Measurements from ENCODE around the gene TMEM132D. TPM values are rescaled to one million over a fixed set of nuclear protein-coding genes. Genes with fewer than 3 reads are reported as not detected.

Gene TMEM132D
- total RNA-seq, 1 donor from 2014 or later: not detected

GRCh38 chr12:129483111-129483893 lies 420.5 kb downstream of the TMEM132D start:
- DNase-seq (ENCODE audit: low spot score) (no peak), ATAC-seq (no peak)

GRCh38 chr12:129481921-129482320 lies 421.9 kb downstream of the TMEM132D start:
- no peak for ATAC-seq
- DNase-seq (ENCODE audit: low spot score): no peak

GRCh38 chr12:129470196-129470595 lies 433.6 kb downstream of the TMEM132D start:
- no peak for DNase-seq (ENCODE audit: low spot score)

GRCh38 chr12:129467726-129468125 lies 436.1 kb downstream of the TMEM132D start:
- ATAC-seq: no peak
- no peak for DNase-seq (ENCODE audit: low spot score)

More at GRCh38 chr12:129470196-129470595, 433.6 kb downstream of the TMEM132D start:
- ATAC-seq: no peak

- ATAC-seq (no peak), DNase-seq (ENCODE audit: low spot score) (no peak)
Measured at GRCh38 chr12:129467289-129467688, 436.5 kb downstream of the TMEM132D start.

- ATAC-seq (no peak), DNase-seq (ENCODE audit: low spot score) (no peak)
Measured at GRCh38 chr12:129466499-129466898, 437.3 kb downstream of the TMEM132D start.

- no peak for DNase-seq (ENCODE audit: low spot score)
- ATAC-seq: no peak
Measured at GRCh38 chr12:129459886-129460285, 443.9 kb downstream of the TMEM132D start.

- no peak for DNase-seq (ENCODE audit: low spot score)
- no peak for ATAC-seq
Measured at GRCh38 chr12:129446696-129447095, 457.1 kb downstream of the TMEM132D start.

GRCh38 chr12:129440278-129440677 lies 463.5 kb downstream of the TMEM132D start:
- no peak for DNase-seq (ENCODE audit: low spot score)
- no peak for ATAC-seq

- DNase-seq (ENCODE audit: low spot score) (no peak), ATAC-seq (no peak)
Measured at GRCh38 chr12:129434790-129435189, 469.0 kb downstream of the TMEM132D start.

GRCh38 chr12:129428240-129428936 lies 475.4 kb downstream of the TMEM132D start:
- no peak for DNase-seq (ENCODE audit: low spot score)
- ATAC-seq: no peak

- ATAC-seq (peak; percentile 43), DNase-seq (ENCODE audit: low spot score) (no peak)
Measured at GRCh38 chr12:129423041-129423580, 480.7 kb downstream of the TMEM132D start.

GRCh38 chr12:129413295-129413694 lies 490.5 kb downstream of the TMEM132D start:
- no peak for DNase-seq (ENCODE audit: low spot score)
- ATAC-seq: no peak

- no peak for DNase-seq (ENCODE audit: low spot score)
- no peak for ATAC-seq
Measured at GRCh38 chr12:129409281-129409680, 494.5 kb downstream of the TMEM132D start.

GRCh38 chr12:129404556-129404955 lies 499.3 kb downstream of the TMEM132D start:
- ATAC-seq: no peak

GRCh38 chr12:129401572-129401971 lies 502.3 kb downstream of the TMEM132D start:
- ATAC-seq: no peak

More at GRCh38 chr12:129404556-129404955, 499.3 kb downstream of the TMEM132D start:
- DNase-seq (ENCODE audit: low spot score): no peak

GRCh38 chr12:129394177-129394825 lies 509.5 kb downstream of the TMEM132D start:
- ATAC-seq (no peak), DNase-seq (ENCODE audit: low spot score) (no peak)

More at GRCh38 chr12:129401572-129401971, 502.3 kb downstream of the TMEM132D start:
- DNase-seq (ENCODE audit: low spot score): no peak

- ATAC-seq (no peak), DNase-seq (ENCODE audit: low spot score) (no peak)
Measured at GRCh38 chr12:129393357-129393937, 510.4 kb downstream of the TMEM132D start.

- DNase-seq (ENCODE audit: low spot score) (no peak), ATAC-seq (no peak)
Measured at GRCh38 chr12:129385637-129385990, 518.2 kb downstream of the TMEM132D start.

GRCh38 chr12:129383956-129384355 lies 519.9 kb downstream of the TMEM132D start:
- DNase-seq (ENCODE audit: low spot score) (no peak), ATAC-seq (no peak)

- ATAC-seq (no peak), DNase-seq (ENCODE audit: low spot score) (no peak)
Measured at GRCh38 chr12:129381715-129382114, 522.1 kb downstream of the TMEM132D start.

Measured in left lobe of liver (tissue), 2 donors.